ENCODE results near the gene SLC35D1. TPM values are rescaled to one million over a fixed set of nuclear protein-coding genes. Genes with fewer than 3 reads are reported as not detected.

Gene SLC35D1
- total RNA-seq, 1 donor from 2014 or later = 10.5 TPM

GRCh38 chr1:67044631-67045270, 9.2 kb downstream of the SLC35D1 start:
- DNase-seq = no peak

GRCh38 chr1:67043366-67043765, 10.6 kb downstream of the SLC35D1 start:
- DNase-seq = no peak

DNA sequence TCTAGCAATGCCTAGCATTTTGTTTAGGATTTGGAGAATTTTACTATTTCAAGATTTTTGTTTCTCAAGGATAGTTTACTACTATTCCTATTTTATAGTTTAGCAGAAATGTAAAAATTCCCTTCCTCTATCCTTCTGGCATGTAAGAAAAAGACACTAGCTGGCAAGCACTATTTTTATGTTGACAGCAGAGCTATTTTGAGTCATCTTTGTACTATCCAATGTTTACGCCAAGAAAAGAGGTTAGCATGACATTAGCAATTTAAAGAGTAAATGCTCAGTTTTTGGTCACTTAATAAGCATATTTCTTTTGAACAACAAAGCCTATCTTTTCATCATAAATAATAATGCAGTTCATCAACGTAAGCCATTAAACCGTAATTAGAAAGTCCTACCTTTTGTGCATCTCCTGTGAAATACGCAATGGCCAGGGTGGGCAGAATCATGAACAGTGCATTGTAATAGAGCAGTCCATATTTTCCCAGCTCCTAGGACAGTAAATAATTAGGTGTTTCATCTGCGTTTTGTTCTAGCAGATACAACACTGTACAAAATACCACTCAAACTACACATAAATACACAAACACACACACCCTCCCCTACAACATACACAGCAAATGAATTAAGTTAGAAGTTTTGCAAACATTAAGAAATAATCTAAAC, 12.0 kb downstream of the SLC35D1 start:
- DNase-seq = no peak

- DNase-seq = no peak
Measured at GRCh38 chr1:67040405-67040804, 13.5 kb downstream of the SLC35D1 start.

DNA sequence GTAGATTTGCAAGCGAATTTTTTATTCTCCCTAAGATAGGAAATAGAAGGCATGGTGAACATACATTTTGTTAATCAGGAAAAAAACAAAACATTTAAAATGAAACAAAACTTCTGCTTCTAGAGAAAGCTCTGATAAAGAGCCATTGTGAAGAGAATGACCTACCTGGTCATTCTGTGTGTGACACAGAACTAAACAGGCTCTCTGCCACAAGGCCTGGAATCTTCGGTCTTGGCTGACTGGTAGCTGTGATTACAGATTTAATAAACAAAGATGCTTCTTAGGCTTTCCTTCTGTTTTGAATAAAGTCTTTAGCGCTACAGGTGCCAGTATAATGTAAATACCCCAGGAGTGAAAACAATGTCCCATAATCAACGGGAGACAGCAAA, 22.1 kb downstream of the SLC35D1 start:
- DNase-seq = no peak

- peak; percentile 46 for DNase-seq
Measured at GRCh38 chr1:67031121-67031858, 22.7 kb downstream of the SLC35D1 start.

DNA sequence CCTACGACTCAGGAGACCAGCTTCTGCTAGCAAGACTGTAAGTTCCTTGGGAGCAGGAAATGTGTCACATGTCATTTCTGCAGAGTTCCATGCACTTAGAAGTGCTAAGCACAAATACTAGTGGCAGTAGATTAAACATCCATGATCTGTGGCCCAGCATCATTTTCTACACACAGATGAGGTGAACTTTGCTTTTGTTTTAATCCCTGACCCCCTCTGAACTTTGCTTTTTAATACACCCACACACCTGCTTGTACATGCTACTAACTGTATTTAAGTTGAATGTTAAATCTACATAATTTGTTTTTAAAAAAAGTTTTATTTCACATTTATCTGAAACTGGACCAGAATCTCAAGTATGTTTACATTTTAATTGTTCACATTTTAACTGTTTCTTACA, 24.5 kb downstream of the SLC35D1 start:
- no peak for DNase-seq

DNA sequence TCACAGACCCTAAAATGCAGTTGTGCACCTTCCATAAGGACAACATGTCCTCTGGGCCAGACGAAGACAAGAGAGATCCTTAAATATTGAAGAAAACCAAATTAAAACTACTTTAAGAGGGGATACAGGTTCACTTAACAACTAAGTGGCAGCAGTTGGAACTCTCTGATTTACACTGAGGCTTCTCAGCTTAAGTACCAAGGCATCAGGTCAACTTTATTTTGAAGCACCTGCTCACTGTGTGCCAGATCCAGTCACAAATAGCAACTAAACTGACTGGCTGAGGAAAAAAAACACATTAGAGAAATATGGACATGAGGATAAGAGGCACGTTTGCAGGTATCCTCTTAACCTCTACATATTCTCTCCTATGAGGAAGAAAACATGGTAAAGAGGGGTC, 33.2 kb downstream of the SLC35D1 start:
- no peak for DNase-seq

DNA sequence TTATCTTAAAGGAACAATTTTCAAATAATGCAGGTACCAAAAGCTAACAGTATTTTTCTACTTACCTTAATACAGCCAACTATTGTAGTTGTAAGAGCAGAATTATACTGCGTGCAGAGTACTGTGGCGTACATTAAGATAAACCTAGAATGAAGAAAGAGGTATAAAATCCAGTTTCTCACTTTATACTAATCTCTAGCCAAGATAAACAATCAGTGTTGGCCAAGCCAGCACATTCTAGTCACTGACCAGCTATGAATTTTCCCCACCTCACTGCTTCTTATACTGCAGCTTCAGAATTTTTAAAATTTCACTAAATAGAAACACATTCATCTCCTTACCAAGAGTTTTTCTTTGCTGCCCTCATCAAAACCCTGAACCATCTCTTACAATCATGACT, 33.6 kb downstream of the SLC35D1 start:
- no peak for DNase-seq

DNA sequence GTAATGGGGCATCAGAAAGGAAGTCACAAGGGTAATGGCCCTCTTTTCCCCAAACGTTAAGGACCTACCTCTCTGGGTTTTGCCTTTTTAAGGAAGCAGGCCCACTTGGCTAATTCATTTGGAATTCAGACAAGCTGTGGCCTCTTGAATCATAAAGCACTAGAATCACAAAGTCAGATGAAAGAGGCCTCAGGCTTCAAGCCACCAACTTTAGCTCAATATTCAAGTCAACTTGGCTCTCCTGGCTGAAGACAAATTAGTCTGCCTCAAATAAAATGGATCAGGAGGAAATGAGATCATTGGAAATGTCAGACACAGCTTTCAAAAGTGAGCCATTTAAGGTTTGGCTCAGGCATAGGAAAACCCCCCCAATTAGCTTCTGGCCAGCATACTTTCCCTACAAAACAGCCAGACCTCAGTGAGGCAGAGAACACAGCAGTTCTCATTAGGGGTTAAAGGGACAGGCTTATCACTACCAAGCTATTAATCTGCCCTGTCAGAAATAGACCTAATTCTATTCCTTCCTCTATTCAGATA, 34.3 kb downstream of the SLC35D1 start:
- DNase-seq = peak; percentile 7

GRCh38 chr1:67019121-67019520, 34.8 kb downstream of the SLC35D1 start:
- no peak for DNase-seq

DNA sequence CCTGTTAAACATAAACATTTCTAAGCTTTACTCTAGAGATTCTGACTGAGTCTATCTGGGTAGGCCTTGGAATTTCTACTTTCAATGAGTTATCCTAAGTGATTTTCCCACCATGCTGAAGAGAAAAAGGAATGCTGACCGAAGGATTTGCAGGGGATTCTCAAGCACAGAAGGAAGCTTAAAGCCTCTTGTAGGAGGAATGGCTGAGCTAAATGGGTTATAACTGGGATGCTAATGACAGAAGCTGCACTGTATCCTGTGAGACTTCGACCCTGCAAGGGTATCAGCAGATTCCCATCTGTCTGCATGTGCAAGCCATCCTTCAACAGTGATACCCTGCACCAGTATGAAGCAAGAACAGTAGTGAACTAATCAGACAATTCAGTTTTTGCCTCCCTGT, 35.4 kb downstream of the SLC35D1 start:
- DNase-seq = no peak

DNA sequence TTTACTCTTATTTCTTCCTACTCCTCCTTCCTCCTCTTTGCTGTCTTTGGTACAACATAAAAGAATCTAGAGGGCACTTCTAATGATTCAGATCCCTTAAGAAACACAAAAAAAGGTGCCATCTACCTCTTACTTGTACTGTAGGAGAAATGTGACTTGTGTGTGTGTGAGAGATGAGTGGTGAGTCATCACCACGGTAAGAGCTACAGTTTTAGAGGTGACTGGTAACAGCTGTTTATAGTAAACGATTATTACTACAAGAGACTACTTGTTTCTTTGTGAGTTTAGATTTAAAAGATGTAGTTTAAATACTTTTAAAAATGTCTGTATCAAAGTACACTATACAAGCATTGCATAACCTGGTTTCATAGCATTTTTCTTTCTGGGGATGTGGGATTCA, 40.4 kb downstream of the SLC35D1 start:
- no peak for DNase-seq

- no peak for DNase-seq
Measured at GRCh38 chr1:67009792-67010191, 44.2 kb downstream of the SLC35D1 start.

GRCh38 chr1:67005068-67005467, 48.9 kb downstream of the SLC35D1 start:
- DNase-seq = no peak

- DNase-seq = no peak
Measured at GRCh38 chr1:67004176-67004575, 49.8 kb downstream of the SLC35D1 start.

- no peak for DNase-seq
Measured at GRCh38 chr1:67001682-67002425, 52.1 kb downstream of the SLC35D1 start.

DNA sequence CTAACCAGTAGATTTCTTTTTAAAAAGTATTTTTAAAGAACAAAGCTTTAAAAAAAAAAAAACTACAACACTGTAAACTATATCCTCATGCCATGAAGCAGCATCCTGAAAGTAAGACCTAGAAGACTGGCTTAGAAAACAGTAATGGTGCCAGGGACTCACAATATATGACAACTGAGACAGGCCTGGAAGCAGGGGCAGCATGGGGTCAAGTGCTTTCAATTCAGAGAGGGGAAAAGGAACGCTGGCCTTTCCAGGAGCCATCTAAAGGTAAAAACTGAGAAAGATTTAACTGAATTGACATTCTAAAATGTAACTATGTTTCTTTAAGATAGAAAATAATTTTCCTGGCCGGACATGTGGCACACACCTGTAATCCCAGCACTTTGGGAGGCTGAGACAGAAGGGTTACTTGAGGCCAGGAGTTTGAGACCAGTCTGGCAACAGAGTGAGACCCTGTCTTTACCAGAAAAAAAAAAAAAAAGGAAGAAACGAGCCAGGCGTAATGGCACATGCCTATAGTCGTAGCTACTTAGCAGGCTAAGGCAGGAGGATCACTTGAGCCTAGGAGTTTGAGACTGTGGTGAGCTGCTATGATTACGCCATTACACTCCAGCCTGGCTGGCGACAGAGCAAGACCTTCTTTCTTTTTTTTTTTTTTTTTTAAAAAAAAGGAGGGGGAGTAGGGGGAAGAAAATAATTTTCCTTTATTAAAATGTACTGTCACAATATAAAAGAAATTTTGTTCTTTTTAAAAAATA, 54.1 kb downstream of the SLC35D1 start:
- DNase-seq = no peak

DNA sequence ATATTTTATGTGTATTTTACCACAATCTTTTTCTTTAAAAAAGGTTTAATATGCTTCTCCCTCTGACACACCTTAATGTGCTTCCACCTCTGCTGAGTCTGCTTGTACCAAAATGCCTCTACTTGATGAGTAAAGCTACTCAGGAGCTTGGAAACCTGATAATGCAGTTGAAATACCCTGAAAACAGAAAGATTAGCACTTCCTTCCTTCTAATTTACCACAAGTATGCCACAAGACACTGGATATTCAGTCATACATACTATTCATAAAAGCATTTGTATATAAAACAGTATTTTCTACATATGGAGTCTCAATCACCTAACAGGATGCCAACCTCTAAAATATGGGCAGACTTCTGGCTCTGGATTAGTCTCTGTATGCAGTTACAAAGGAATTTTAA, 55.0 kb downstream of the SLC35D1 start:
- DNase-seq = no peak

GRCh38 chr1:66996018-66996682, 57.8 kb downstream of the SLC35D1 start:
- DNase-seq = peak; percentile 18

DNA sequence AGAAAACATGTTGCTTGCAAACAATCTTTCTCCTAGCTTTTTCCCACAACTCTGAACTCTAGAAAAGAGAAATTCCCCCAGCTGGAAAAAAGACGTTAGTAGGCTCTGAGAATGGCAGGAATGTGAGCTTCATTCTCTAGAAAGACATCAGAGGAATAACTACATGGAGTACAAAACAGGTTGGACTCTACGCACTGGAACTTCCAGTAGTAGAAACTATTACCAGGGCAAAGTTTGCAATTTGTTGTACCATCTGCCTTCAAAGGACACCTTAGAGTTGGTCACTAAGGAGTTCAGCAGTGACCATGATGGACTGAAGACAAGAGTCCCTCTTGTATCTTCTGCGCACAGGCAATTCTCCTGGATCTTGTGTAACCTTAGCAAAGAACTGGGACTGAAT, 60.9 kb downstream of the SLC35D1 start:
- DNase-seq = no peak
